ENCODE results near the gene CMTM6. TPM values are rescaled to one million over a fixed set of nuclear protein-coding genes. Genes with fewer than 3 reads are reported as not detected.

The CMTM6 gene
- total RNA-seq, 1 donor = 102 TPM

DNA sequence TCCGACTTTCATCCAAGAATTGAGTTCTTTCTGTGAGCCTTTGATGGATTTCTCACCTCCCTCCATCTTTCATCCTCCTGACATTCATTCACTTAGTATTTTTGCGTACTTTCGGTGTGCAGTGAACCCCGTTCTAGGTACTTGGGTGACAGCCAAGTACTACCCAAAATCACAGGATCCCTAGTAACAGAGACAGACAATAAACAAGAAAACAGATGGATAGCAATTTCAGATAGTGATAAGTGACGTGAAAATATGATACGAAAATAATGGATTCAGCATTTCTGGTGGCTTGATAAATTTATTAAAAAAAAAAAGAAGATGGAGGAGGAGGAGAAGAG lies 264 bp upstream of the CMTM6 start:
- H4K20me1 ChIP-seq (ENCODE audit: insufficient read depth, low read length) = peaks cover 24% of the 10 kb centered on the region
- H3K79me2 ChIP-seq (ENCODE audit: insufficient read depth, low read length) = peaks cover 39% of the 10 kb centered on the region
- peak overlapping the region; percentile 78 for H3K4me2 ChIP-seq (ENCODE audit: insufficient read depth, low read length)
- no peaks in the 10 kb centered on the region for H3K27me3 ChIP-seq (ENCODE audit: insufficient read depth, low read length)
- H3K9me3 ChIP-seq (ENCODE audit: low read depth, low read length) = no peaks in the 10 kb centered on the region
- peak overlapping the region; percentile 71 for H2AFZ ChIP-seq (ENCODE audit: low read length)
- peaks cover 13% of the 10 kb centered on the region for H3K4me1 ChIP-seq (ENCODE audit: insufficient read depth, low read length)
- peak overlapping the region; percentile 93 for H3K4me3 ChIP-seq (ENCODE audit: insufficient read depth, low read length)
- DNase-seq (ENCODE audit: insufficient read length, low spot score, missing footprints) = no peak
- H3K36me3 ChIP-seq (ENCODE audit: insufficient read depth, low read length) = no peaks in the 10 kb centered on the region
- no peak for TF ChIP-seq CTCF (IDR thresholded peaks at IDR 0.05; ENCODE audit: extremely low read depth, low read depth, low read length)
- H3K27ac ChIP-seq (ENCODE audit: low read depth, low read length) = peak overlapping the region; percentile 86

- Histone ChIP-seq H3K36me3 (ENCODE audit: insufficient read depth, low read length) (no peaks in the 10 kb centered on the region), H3K79me2 (ENCODE audit: insufficient read depth, low read length) (peaks cover 44% of the 10 kb centered on the region), H2AFZ (ENCODE audit: low read length) (peak overlapping the region; percentile 95), H3K27me3 (ENCODE audit: insufficient read depth, low read length) (no peaks in the 10 kb centered on the region), H3K27ac (ENCODE audit: low read depth, low read length) (peak overlapping the region; percentile 86), H3K4me2 (ENCODE audit: insufficient read depth, low read length) (peak overlapping the region; percentile 87), H3K9me3 (ENCODE audit: low read depth, low read length) (no peaks in the 10 kb centered on the region), H3K4me3 (ENCODE audit: insufficient read depth, low read length) (peak overlapping the region; percentile 93), H3K4me1 (ENCODE audit: insufficient read depth, low read length) (peaks cover 13% of the 10 kb centered on the region), H4K20me1 (ENCODE audit: insufficient read depth, low read length) (peaks cover 24% of the 10 kb centered on the region)
- DNase-seq (ENCODE audit: insufficient read length, low spot score, missing footprints) = no peak
- no peak for TF ChIP-seq CTCF (IDR thresholded peaks at IDR 0.05; ENCODE audit: extremely low read depth, low read depth, low read length)
These were observed 902 bp downstream of the CMTM6 start for GRCh38 chr3:32501783-32502117.

DNA sequence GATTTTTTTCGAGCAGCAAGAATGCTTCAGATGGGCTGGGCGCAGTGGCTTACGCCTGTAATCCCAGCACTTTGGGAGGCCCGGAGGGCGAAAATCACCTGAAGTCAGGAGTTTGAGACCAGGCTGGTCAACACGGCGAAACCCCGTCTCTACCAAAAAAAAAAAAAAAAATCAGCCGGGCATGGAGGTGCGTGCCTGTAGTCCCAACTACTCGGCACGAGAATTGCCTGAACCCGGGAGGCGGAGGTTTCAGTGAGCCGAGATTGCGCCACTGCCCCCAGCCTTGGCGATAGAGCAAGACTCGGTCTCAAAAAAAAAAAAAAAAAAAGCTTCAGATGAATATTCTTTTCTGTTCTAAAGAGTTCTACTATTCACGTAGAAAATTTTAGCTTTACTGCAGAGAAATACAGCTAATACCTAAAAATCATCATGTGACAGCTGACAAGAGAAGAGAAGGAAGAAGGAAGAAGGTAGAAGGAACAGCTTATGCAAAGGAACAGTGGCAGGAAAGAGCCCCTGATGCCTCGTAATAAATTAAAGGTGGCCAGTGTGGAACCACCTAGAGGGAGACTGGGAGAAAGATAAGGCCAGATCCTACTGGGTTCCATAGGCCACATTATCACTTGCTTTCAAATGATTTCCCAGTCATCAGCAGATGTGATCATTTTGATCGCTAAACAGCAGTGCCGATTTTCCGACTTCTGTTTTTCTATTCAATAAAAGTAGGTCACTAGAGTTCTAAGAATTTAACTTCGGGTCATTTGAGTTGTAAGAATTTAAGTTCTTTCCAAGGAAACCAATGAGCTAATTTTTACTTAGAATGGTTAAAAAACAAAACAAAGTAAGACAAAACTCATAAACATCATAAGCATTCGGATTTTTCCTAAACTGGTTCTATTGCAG lies 1.5 kb downstream of the CMTM6 start:
- H2AFZ ChIP-seq (ENCODE audit: low read length) = no peak overlapping the region
- peaks cover 13% of the 10 kb centered on the region for H3K4me1 ChIP-seq (ENCODE audit: insufficient read depth, low read length)
- TF ChIP-seq CTCF (IDR thresholded peaks at IDR 0.05; ENCODE audit: extremely low read depth, low read depth, low read length) = no peak
- H3K27me3 ChIP-seq (ENCODE audit: insufficient read depth, low read length) = no peaks in the 10 kb centered on the region
- peak overlapping the region; percentile 87 for H3K4me2 ChIP-seq (ENCODE audit: insufficient read depth, low read length)
- H4K20me1 ChIP-seq (ENCODE audit: insufficient read depth, low read length) = peaks cover 24% of the 10 kb centered on the region
- peaks cover 50% of the 10 kb centered on the region for H3K79me2 ChIP-seq (ENCODE audit: insufficient read depth, low read length)
- H3K36me3 ChIP-seq (ENCODE audit: insufficient read depth, low read length) = no peaks in the 10 kb centered on the region
- H3K9me3 ChIP-seq (ENCODE audit: low read depth, low read length) = no peaks in the 10 kb centered on the region
- no peak for DNase-seq (ENCODE audit: insufficient read length, low spot score, missing footprints)
- peak overlapping the region; percentile 86 for H3K27ac ChIP-seq (ENCODE audit: low read depth, low read length)
- H3K4me3 ChIP-seq (ENCODE audit: insufficient read depth, low read length) = peak overlapping the region; percentile 93

GRCh38 chr3:32500231-32500630 lies 2.4 kb downstream of the CMTM6 start:
- no peak for DNase-seq (ENCODE audit: insufficient read length, low spot score, missing footprints)
- Histone ChIP-seq H3K9me3 (ENCODE audit: low read depth, low read length) (no peaks in the 10 kb centered on the region), H3K4me2 (ENCODE audit: insufficient read depth, low read length) (peak overlapping the region; percentile 87), H3K79me2 (ENCODE audit: insufficient read depth, low read length) (peaks cover 58% of the 10 kb centered on the region), H3K4me1 (ENCODE audit: insufficient read depth, low read length) (peaks cover 13% of the 10 kb centered on the region), H2AFZ (ENCODE audit: low read length) (no peak overlapping the region), H3K36me3 (ENCODE audit: insufficient read depth, low read length) (no peaks in the 10 kb centered on the region), H3K4me3 (ENCODE audit: insufficient read depth, low read length) (no peak overlapping the region), H3K27me3 (ENCODE audit: insufficient read depth, low read length) (no peaks in the 10 kb centered on the region), H3K27ac (ENCODE audit: low read depth, low read length) (no peak overlapping the region), H4K20me1 (ENCODE audit: insufficient read depth, low read length) (peaks cover 24% of the 10 kb centered on the region)
- TF ChIP-seq CTCF (IDR thresholded peaks at IDR 0.05; ENCODE audit: extremely low read depth, low read depth, low read length) = no peak
